CD14-positive monocyte (primary cell): ENCODE results near the gene MYRFL. TPM values are rescaled to one million over a fixed set of nuclear protein-coding genes. Genes with fewer than 3 reads are reported as not detected.

Experiments
- DNase-seq, 3 donors: peaks; one replicate each; pipeline ENCODE4 v3.0.0-alpha.2; 2011 to 2022
- H2AFZ ChIP-seq: 2 replicates; pipeline ENCODE4 v1.6.0; 2012; ENCODE audit warnings: mild to moderate bottlenecking, low read depth, low read length, inconsistent platforms; ENCODE audit not compliant: insufficient read depth, poor library complexity, severe bottlenecking
- H3K27ac ChIP-seq, 2 donors: 1 replicate in 1 of 2; 2 replicates in 1 of 2; pipeline ENCODE4 v1.5.1; 2012 to 2013; ENCODE audit warnings: low read length in 2 of 2, control low read depth in 1 of 2, inconsistent platforms in 1 of 2, low read depth in 1 of 2, mild to moderate bottlenecking in 1 of 2
- H3K27me3 ChIP-seq, 2 donors: one replicate each; pipeline versions ENCODE4 v1.6.0 to v1.6.1; 2011 to 2013; ENCODE audit warnings: low read length in 2 of 2; ENCODE audit not compliant: control insufficient read depth in 2 of 2, insufficient read depth in 2 of 2
- H3K36me3 ChIP-seq, 2 donors: replicated peaks in 1 of 2; 1 replicate in 1 of 2; 2 replicates in 1 of 2; pipeline versions ENCODE4 v1.5.1 to v1.6.1; 2012 to 2013; ENCODE audit warnings: low read length in 2 of 2, control low read depth in 1 of 2, inconsistent platforms in 1 of 2, mild to moderate bottlenecking in 1 of 2; ENCODE audit not compliant: insufficient read depth in 2 of 2, control insufficient read depth in 1 of 2
- H3K4me1 ChIP-seq, 2 donors: 1 replicate in 1 of 2; 2 replicates in 1 of 2; pipeline versions ENCODE4 v1.5.1 to v1.6.1; 2012 to 2013; ENCODE audit warnings: low read length in 2 of 2, control low read depth in 1 of 2, inconsistent platforms in 1 of 2, mild to moderate bottlenecking in 1 of 2, moderate library complexity in 1 of 2; ENCODE audit not compliant: insufficient read depth in 2 of 2, control insufficient read depth in 1 of 2
- H3K4me2 ChIP-seq: replicated peaks from 2 replicates; pipeline ENCODE3; 2012; ENCODE audit warnings: low read length, moderate library complexity, mild to moderate bottlenecking; ENCODE audit not compliant: poor library complexity, severe bottlenecking; ENCODE audit errors: extremely low read depth
- H3K4me3 ChIP-seq, 3 experiments: fragments of 200-600 bp in 1 of 3; sonication (generic) in 1 of 3; replicated peaks in 1 of 3; 1 replicate in 2 of 3; 2 replicates in 1 of 3; pipeline ENCODE4 v1.5.1; 2011 to 2013; ENCODE audit warnings: low read length in 3 of 3, mild to moderate bottlenecking in 3 of 3, control low read depth in 2 of 3, low read depth in 2 of 3, inconsistent platforms in 1 of 3, moderate library complexity in 1 of 3
- H3K79me2 ChIP-seq: 2 replicates; pipeline ENCODE4 v1.6.0; 2012; ENCODE audit warnings: mild to moderate bottlenecking, control low read depth, inconsistent platforms, low read length, moderate library complexity; ENCODE audit not compliant: insufficient read depth
- H3K9ac ChIP-seq: 2 replicates; pipeline ENCODE4 v1.6.0; 2017; ENCODE audit warnings: low read length, mild to moderate bottlenecking; ENCODE audit not compliant: insufficient read depth, poor library complexity, severe bottlenecking
- H3K9me3 ChIP-seq, 2 donors: replicated peaks in 1 of 2; 1 replicate in 1 of 2; 2 replicates in 1 of 2; pipeline versions ENCODE4 v1.5.1 to v1.6.1; 2012 to 2013; ENCODE audit warnings: low read length in 2 of 2, control low read depth in 1 of 2; ENCODE audit not compliant: control insufficient read depth in 1 of 2, insufficient read depth in 1 of 2
- H4K20me1 ChIP-seq: 2 replicates; pipeline ENCODE4 v1.6.0; 2012; ENCODE audit warnings: mild to moderate bottlenecking, low read length, control low read depth, moderate library complexity; ENCODE audit not compliant: insufficient read depth
- H3K27ac Mint-ChIP-seq, 7 donors: one replicate each; pipeline ENCODE4 v1.8.0; 2020; ENCODE audit warnings: mild to moderate bottlenecking in 7 of 7, mixed read lengths in 7 of 7, moderate library complexity in 6 of 7, inconsistent platforms in 2 of 7
- H3K27me3 Mint-ChIP-seq, 3 donors: one replicate each; pipeline ENCODE4 v1.8.0; 2021 to 2022; ENCODE audit warnings: low read depth in 3 of 3, mild to moderate bottlenecking in 3 of 3, mixed read lengths in 3 of 3, moderate library complexity in 3 of 3, inconsistent platforms in 1 of 3
- H3K36me3 Mint-ChIP-seq, 2 donors: one replicate each; pipeline ENCODE4 v1.8.0; 2020; ENCODE audit warnings: mixed read lengths in 2 of 2, inconsistent platforms in 1 of 2, mild to moderate bottlenecking in 1 of 2
- H3K4me1 Mint-ChIP-seq: one replicate; pipeline ENCODE4 v1.8.0; 2020; ENCODE audit warnings: mild to moderate bottlenecking, mixed read lengths
- H3K4me3 Mint-ChIP-seq, 2 donors: one replicate each; pipeline ENCODE4 v1.8.0; 2020; ENCODE audit warnings: mild to moderate bottlenecking in 2 of 2, mixed read lengths in 2 of 2, moderate library complexity in 1 of 2
- H3K9me3 Mint-ChIP-seq, 7 donors: one replicate each; pipeline ENCODE4 v1.8.0; 2020 to 2022; ENCODE audit warnings: mixed read lengths in 7 of 7, mild to moderate bottlenecking in 6 of 7, moderate library complexity in 6 of 7, inconsistent platforms in 2 of 7
- CTCF ChIP-seq: fragments of 200-600 bp; IDR thresholded peaks from one replicate; pipeline ENCODE4 v1.8.0; 2022; ENCODE audit warnings: antibody characterized with exemption, mild to moderate bottlenecking
- WGBS: methylation state at CpG from one replicate; pipeline ENCODE4 v1.1.5; 2013; ENCODE audit warnings: missing lambda C conversion rate; ENCODE audit not compliant: insufficient coverage; 5-methylcytosine and 5-hydroxymethylcytosine counted together
- intact Hi-C, 2 donors: fragments of 100-400 bp; cut with micrococcal nuclease; formaldehyde crosslinking; loops; one replicate each; pipeline versions ENCODE4 v1.15.0 to v1.15.1; 2023
- polyA plus RNA-seq, 3 donors: library from polyadenylated mRNA; depleted of rRNA in 1 of 3; unstranded in 2 of 3; stranded (reverse) in 1 of 3; fragments of 300-500 nt in 2 of 3; fragments of >200 nt in 1 of 3; fragmentation: Illumina TruSeq in 2 of 3; gene quantifications; 1 replicate in 2 of 3; 2 replicates in 1 of 3; pipeline ENCODE4 v1.2.3, GENCODE V29; 2012 to 2021

MYRFL gene
- polyA plus RNA-seq, 3 donors = not detected

- H3K4me3 ChIP-seq = no peak overlapping the region
- no peaks in the 10 kb centered on the region for H3K9me3 ChIP-seq
- H3K4me3 Mint-ChIP-seq = no peak overlapping the region
- no peaks in the 10 kb centered on the region for H3K79me2 ChIP-seq
- H3K4me1 ChIP-seq = no peaks in the 10 kb centered on the region
- H3K27me3 ChIP-seq = no peaks in the 10 kb centered on the region
- no peak overlapping the region for H2AFZ ChIP-seq
- intact Hi-C loops = no loop called here
- no peaks in the 10 kb centered on the region for H3K36me3 ChIP-seq
- H3K36me3 Mint-ChIP-seq = no peaks in the 10 kb centered on the region
- DNase-seq = no peak
- no peaks in the 10 kb centered on the region for H4K20me1 ChIP-seq
- peaks cover 0 to 7% (median 3%) of the 10 kb centered on the region in 7 donors for H3K9me3 Mint-ChIP-seq
- no peak overlapping the region for H3K9ac ChIP-seq
- no peak overlapping the region for H3K27ac Mint-ChIP-seq
- no peaks in the 10 kb centered on the region for H3K4me1 Mint-ChIP-seq
- H3K4me2 ChIP-seq = no peak overlapping the region
- no CpG with 5 or more reads among the region's 5 CpGs for WGBS
- peaks cover 0 to 3% (median 0%) of the 10 kb centered on the region in 3 donors for H3K27me3 Mint-ChIP-seq
- no peak overlapping the region for H3K27ac ChIP-seq
- no peak for TF ChIP-seq CTCF
These were observed 126.1 kb downstream of the MYRFL start for GRCh38 chr12:69951108-69951507.

- no peak overlapping the region for H2AFZ ChIP-seq
- no peaks in the 10 kb centered on the region for H3K79me2 ChIP-seq
- no peak overlapping the region for H3K4me3 Mint-ChIP-seq
- no peaks in the 10 kb centered on the region for H4K20me1 ChIP-seq
- no peak overlapping the region for H3K27ac ChIP-seq
- 100% methylated on average over 2 of the region's 2 CpGs for WGBS
- no peak for DNase-seq
- H3K4me1 Mint-ChIP-seq = peaks cover 1% of the 10 kb centered on the region
- H3K36me3 Mint-ChIP-seq = no peaks in the 10 kb centered on the region
- no peak overlapping the region for H3K27ac Mint-ChIP-seq
- H3K27me3 ChIP-seq = no peaks in the 10 kb centered on the region
- H3K9me3 ChIP-seq = no peaks in the 10 kb centered on the region
- H3K36me3 ChIP-seq = no peaks in the 10 kb centered on the region
- intact Hi-C loops = no loop called here
- peaks cover 0 to 9% (median 3%) of the 10 kb centered on the region in 7 donors for H3K9me3 Mint-ChIP-seq
- peaks cover 1 to 2% (median 1%) of the 10 kb centered on the region in 3 donors for H3K27me3 Mint-ChIP-seq
- no peaks in the 10 kb centered on the region for H3K4me1 ChIP-seq
- H3K9ac ChIP-seq = no peak overlapping the region
- no peak overlapping the region for H3K4me3 ChIP-seq
- H3K4me2 ChIP-seq = no peak overlapping the region
- TF ChIP-seq CTCF = no peak
These were observed 127.9 kb downstream of the MYRFL start for GRCh38 chr12:69952890-69953289.
